GM12878 (cell line): ENCODE results near the gene DSG2.

Experiments used
- POLR2A ChIP-seq: IDR thresholded peaks from 2 replicates; pipeline ENCODE4 v1.6.1; 2011; ENCODE audit warnings: low read depth, mild to moderate bottlenecking, low read length
- POLR2AphosphoS5 ChIP-seq: IDR thresholded peaks from 2 replicates; pipeline ENCODE4 v1.6.1; 2011; ENCODE audit warnings: mild to moderate bottlenecking, low read length, inconsistent platforms
- TAF1 ChIP-seq: IDR thresholded peaks from 2 replicates; pipeline ENCODE4 v1.6.1; 2011; ENCODE audit warnings: mild to moderate bottlenecking, low read depth, low read length, borderline replicate concordance
- TF ChIP-seq, protein P1 (sequence below), 3 experiments: IDR thresholded peaks in 2 of 3; conservative IDR thresholded peaks in 1 of 3; 2 replicates each; pipeline ENCODE4 v1.5.1; 2011; ENCODE audit warnings: low read depth in 3 of 3, low read length in 3 of 3, mild to moderate bottlenecking in 3 of 3, control low read depth in 2 of 3, moderate library complexity in 2 of 3, inconsistent platforms in 1 of 3, mixed read lengths in 1 of 3; ENCODE audit not compliant: control insufficient read depth in 2 of 3, insufficient read depth in 1 of 3; ENCODE audit errors: extremely low read depth in 1 of 3

DNA sequence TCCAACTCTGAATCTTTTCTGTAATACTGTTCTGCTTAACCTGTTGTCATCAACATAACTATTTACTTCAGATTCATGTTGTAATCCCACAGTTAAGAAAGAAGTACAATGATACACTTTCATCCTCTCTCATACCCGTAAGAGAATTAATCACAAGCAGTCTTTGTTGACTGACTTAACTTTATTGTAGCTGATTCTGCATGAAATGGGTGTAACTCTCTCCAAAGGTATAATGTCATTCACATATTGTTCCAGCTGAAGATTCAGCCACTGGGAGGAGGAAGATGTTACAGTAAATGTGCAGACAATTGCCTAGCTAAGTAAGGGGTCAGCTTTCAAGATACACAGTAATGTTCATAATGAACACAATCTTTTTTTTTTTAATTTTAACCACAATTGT, 13.5 kb upstream of the DSG2 start:
- TF ChIP-seq TAF1 (no peak), POLR2A (no peak), POLR2AphosphoS5 (no peak)
- TF ChIP-seq, protein P1, sequence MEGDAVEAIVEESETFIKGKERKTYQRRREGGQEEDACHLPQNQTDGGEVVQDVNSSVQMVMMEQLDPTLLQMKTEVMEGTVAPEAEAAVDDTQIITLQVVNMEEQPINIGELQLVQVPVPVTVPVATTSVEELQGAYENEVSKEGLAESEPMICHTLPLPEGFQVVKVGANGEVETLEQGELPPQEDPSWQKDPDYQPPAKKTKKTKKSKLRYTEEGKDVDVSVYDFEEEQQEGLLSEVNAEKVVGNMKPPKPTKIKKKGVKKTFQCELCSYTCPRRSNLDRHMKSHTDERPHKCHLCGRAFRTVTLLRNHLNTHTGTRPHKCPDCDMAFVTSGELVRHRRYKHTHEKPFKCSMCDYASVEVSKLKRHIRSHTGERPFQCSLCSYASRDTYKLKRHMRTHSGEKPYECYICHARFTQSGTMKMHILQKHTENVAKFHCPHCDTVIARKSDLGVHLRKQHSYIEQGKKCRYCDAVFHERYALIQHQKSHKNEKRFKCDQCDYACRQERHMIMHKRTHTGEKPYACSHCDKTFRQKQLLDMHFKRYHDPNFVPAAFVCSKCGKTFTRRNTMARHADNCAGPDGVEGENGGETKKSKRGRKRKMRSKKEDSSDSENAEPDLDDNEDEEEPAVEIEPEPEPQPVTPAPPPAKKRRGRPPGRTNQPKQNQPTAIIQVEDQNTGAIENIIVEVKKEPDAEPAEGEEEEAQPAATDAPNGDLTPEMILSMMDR (IDR thresholded peaks at IDR 0.05 in 2 of 3, conservative IDR thresholded peaks at IDR 0.05 in 1 of 3; ENCODE audit: control insufficient read depth in 2 of 3, extremely low read depth in 1 of 3, insufficient read depth in 1 of 3, low read depth in 3 of 3, low read length in 3 of 3) = no peak
